HEK293 (cell line): ENCODE data around the gene FYTTD1.

ENCODE experiments used
- BCL11A ChIP-seq: fragments of 450-650 bp; formaldehyde crosslinking; IDR thresholded peaks from 2 replicates; pipeline ENCODE4 v1.5.1; 2016; ENCODE audit warnings: low read depth, missing biosample characterization, missing genetic modification characterization
- CTCF ChIP-seq: fragments of 450-650 bp; formaldehyde crosslinking; IDR thresholded peaks from 2 replicates; pipeline ENCODE4 v1.5.1; 2016; ENCODE audit warnings: missing biosample characterization, missing genetic modification characterization
- INSM2 ChIP-seq: fragments of 450-650 bp; formaldehyde crosslinking; IDR thresholded peaks from 2 replicates; pipeline ENCODE4 v1.5.1; 2016; ENCODE audit warnings: missing biosample characterization, missing genetic modification characterization
- ZNF121 ChIP-seq: fragments of 450-650 bp; formaldehyde crosslinking; IDR thresholded peaks from 2 replicates; pipeline ENCODE4 v1.5.1; 2016; ENCODE audit warnings: missing biosample characterization, missing genetic modification characterization
- ZNF157 ChIP-seq: fragments of 450-650 bp; formaldehyde crosslinking; IDR thresholded peaks from 2 replicates; pipeline ENCODE4 v1.5.1; 2016; ENCODE audit warnings: missing biosample characterization, missing genetic modification characterization
- ZNF18 ChIP-seq: fragments of 450-650 bp; formaldehyde crosslinking; IDR thresholded peaks from 2 replicates; pipeline ENCODE4 v1.5.1; 2016; ENCODE audit warnings: missing biosample characterization, missing genetic modification characterization
- ZNF184 ChIP-seq: fragments of 450-650 bp; IDR thresholded peaks from 2 replicates; pipeline ENCODE4 v1.5.1; 2018; ENCODE audit warnings: missing biosample characterization, mild to moderate bottlenecking, missing genetic modification characterization
- ZNF214 ChIP-seq: fragments of 450-650 bp; formaldehyde crosslinking; IDR thresholded peaks from 2 replicates; pipeline ENCODE4 v1.5.1; 2017; ENCODE audit warnings: missing biosample characterization, mild to moderate bottlenecking, missing genetic modification characterization, borderline replicate concordance
- ZNF394 ChIP-seq: fragments of 450-650 bp; formaldehyde crosslinking; IDR thresholded peaks from 2 replicates; pipeline ENCODE4 v1.5.1; 2016; ENCODE audit warnings: missing biosample characterization, missing genetic modification characterization, mild to moderate bottlenecking, moderate library complexity, borderline replicate concordance
- ZNF549 ChIP-seq: fragments of 450-650 bp; IDR thresholded peaks from 2 replicates; pipeline ENCODE4 v1.5.1; 2018; ENCODE audit warnings: missing biosample characterization, missing genetic modification characterization, mild to moderate bottlenecking, inconsistent platforms, moderate library complexity

GRCh38 chr3:197775317-197775716 lies 25.6 kb downstream of the FYTTD1 start:
- no peak for TF ChIP-seq INSM2
- no peak for TF ChIP-seq ZNF184 (tag by site-specific recombination)
- TF ChIP-seq ZNF157 (tag by site-specific recombination): no peak
- no peak for TF ChIP-seq BCL11A (tag by site-specific recombination)
- TF ChIP-seq ZNF549 (tag by site-specific recombination): no peak
- no peak for TF ChIP-seq ZNF121 (tag by site-specific recombination)
- TF ChIP-seq CTCF: no peak
- no peak for TF ChIP-seq ZNF394
- TF ChIP-seq ZNF214 (tag by site-specific recombination): no peak
- TF ChIP-seq ZNF18 (tag by site-specific recombination): no peak
